Activated CD4-positive, alpha-beta T cell treated with anti-CD3 and anti-CD28 coated beads, Interleukin-2, amount 50 U/mL, for 24 hours (primary cell): ENCODE results near the gene OMD.
"Not testable (repeated sequence)": the region's sequence is repeated elsewhere in the genome, so short reads cannot be mapped to it uniquely, and the experiment has no call there.

Experiments used
- DNase-seq, 2 donors: peaks; one replicate each; pipeline ENCODE4 v3.0.0-alpha.2; 2020; ENCODE audit warnings: low read depth in 1 of 2, low spot score in 1 of 2

The OMD gene

GRCh38 chr9:92414566-92414965 is 9.7 kb downstream of the OMD start:
- DNase-seq = no peak

DNA sequence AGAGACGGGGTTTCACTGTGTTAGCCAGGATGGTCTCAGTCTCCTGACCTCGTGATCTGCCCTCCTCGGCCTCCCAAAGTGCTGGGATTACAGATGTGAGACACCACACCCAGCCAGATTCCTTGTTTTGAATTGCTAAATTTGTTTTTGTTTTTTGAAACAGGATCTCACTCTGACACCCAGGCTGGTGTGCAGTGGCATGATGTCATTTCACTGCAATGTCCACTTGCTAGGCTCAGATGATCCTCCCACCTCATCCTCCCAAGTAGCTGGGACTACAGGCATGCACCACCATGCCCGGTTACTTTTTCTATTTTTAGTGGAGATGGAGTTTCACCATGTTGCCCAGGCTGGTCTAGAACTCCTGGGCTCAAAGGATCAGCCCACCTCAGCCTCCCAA is 13.1 kb downstream of the OMD start:
- not testable (repeated sequence) for DNase-seq

DNA sequence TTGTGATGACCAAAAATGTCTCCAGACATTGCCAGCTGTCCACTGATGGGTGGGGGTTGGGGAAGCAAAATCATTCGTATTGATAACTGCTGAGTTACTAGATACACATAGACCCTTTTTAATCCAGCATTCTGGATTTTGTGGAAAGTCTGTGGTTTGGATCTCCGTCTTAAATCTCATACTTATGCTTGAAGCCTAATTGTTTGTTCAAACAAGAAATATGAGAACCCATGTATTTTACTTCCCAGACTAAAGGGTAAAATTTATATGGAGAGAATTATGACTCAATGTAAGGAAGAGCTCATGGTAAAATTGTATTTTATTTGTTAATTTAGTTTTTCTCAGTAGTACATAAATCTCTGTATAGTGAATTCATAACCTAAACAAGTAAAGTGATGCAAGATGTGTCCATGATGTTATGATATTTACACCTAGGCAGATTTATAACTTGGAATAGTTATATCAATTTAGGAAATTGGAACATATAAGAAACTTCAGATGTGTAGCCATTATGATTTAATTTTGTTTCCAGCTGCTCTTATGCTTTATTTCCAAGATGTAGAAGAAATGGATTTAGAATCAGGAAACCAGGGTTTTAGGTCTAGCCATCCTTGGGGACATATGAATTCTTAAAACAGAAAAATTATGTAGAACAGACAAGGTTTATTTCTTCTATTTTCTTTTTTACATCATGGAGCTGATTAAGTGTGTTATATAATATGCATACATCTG is 15.4 kb downstream of the OMD start:
- no peak for DNase-seq

GRCh38 chr9:92407818-92408217 is 16.5 kb downstream of the OMD start:
- no peak for DNase-seq

- DNase-seq = peak in 1 of 2 donors; percentile 7
Observed at GRCh38 chr9:92406477-92406876, 17.8 kb downstream of the OMD start.

DNA sequence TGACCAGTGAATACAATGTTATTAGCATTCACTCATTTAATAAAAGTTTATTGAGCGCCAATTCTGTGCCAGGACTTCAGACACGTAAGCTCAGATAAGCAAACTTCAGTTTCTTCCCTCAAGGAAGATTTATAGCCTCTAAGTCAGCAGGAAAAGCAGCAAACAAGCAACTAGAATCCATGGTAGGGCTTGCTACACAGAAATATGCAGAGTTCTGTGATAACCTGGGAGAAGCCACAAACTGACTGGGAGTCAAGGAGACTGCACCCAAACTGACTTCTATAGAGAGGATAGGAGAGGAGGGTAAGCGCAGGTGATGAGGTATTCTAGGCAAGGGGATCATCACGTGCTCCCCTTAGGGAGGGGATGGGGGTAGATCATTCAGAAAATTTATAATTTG is 18.5 kb downstream of the OMD start:
- no peak for DNase-seq

DNA sequence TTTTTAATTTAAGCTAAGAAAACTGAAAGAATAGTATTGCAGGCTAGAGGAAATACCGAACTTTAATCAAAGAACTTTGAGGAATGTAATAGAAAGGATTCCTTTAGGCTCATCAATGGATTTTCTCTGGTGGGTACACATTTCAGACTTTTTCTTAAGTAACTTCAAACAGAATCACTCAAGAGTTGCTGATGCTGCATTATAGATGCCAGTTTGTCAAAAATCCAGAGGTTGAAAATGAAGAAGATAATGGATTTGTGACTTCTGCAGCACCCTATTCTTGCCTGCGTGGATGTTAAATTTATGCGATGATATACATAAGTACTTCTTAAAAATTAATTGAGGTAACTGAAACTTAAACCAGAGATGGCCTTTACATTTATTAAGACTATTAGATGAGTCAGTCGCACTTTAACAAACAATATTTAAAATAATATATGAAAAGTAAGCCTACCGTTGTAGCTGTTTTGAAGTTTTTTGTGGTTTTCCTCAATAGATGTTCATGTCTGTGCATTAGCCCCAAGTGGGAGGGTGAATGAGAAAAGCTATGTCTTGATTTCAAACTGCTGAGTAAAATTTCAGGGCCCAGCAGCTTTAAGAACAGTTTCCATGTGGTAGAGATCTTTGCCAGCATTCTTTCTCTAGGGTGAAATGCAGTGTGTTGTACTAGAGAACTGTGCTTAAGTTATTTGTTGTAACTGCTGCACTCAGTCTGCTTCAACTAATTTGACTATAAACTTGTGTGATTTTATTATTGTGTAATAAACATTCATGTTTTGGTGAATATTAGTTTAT is 20.0 kb downstream of the OMD start, which contains the start of gene OGN:
Gene OGN, minus strand, starts transcription at position 537 of the 795 bp plus-strand sequence. CDS start 1,171 bp downstream, outside the sequence.
- DNase-seq = no peak

GRCh38 chr9:92402826-92403745 is 21.2 kb downstream of the OMD start:
- no peak for DNase-seq

- DNase-seq = no peak
Observed at GRCh38 chr9:92402360-92402759, 21.9 kb downstream of the OMD start.

GRCh38 chr9:92397853-92398252 is 26.4 kb downstream of the OMD start:
- no peak for DNase-seq

GRCh38 chr9:92395617-92396016 is 28.7 kb downstream of the OMD start:
- no peak for DNase-seq

DNA sequence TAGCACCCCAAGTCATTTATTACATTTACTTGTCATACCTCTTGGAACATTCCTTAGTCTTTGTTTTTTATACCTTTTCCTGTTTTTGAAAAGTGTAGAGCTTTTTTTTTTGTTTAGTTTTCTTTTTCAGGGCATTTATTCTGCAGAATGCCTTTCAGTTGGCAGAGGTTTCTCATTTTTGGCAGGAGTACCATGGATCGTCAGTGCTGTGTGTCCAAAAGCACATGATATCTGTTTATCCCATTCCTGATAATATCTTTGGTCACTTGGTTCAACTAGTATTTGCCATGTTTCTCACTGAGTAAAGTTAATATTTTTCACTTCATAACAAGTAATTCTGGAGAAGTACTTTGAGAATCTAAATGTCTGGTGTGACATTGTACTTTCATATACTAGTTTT is 30.6 kb downstream of the OMD start:
- DNase-seq = no peak

DNA sequence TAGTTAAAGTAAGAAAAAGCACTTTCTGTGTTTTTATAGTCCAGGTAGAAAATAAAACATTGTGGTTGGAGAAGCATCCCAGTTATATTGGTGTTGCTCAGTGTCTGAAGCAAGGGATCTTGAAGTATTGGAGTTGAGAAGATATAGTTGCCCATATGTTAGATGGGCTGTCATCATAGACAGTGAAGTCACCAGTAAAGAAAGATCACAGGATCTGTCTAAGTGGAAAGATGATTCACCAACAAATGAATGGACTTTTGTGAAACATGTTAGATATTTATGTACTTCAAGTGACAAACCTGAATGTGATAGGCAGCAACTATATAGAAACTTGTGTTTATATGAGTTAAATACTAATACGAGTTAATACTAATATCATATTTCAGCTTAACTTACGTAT is 31.6 kb downstream of the OMD start:
- no peak for DNase-seq

DNA sequence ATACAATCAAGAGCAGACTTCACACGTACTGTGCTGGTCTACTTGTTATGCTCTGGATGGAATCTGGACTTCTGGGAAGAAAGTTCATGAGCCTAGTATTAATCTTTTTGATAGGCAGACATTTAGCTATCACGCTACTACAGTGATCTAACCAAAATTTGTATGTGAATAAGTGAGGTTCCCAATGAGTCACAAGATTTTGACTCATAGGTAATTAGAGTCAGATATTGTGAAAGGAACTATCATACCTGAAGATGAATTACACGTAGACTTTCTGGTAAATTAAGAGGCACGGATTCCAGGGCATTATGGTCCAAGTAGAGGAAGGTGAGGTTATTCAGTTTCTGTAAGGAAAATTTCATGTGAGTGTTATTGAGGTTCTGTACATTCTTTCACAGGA is 38.3 kb downstream of the OMD start:
- DNase-seq = no peak

GRCh38 chr9:92385477-92385876 is 38.8 kb downstream of the OMD start:
- no peak for DNase-seq

GRCh38 chr9:92385001-92385400 is 39.3 kb downstream of the OMD start:
- DNase-seq = no peak

GRCh38 chr9:92384375-92384774 is 39.9 kb downstream of the OMD start:
- no peak for DNase-seq

- no peak for DNase-seq
Observed at GRCh38 chr9:92381775-92382174, 42.5 kb downstream of the OMD start.

DNA sequence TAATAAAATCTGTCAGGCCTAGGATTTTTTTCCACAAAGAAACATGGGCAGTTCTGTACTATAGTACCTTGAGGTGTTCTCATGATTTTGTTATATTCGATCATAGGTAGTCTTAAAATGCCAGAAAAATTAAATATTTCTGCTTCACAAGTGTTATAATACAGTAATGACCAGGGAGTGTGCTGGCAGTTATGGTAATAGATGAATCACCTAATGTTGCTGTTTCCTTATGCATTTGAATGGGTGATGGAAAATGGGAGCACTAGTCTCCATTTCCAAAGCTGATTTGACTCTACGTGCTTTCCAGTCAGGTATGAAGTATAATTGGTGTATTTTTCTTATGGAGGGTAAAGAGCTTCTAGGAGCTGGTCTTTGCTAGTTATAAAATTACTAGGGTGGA is 43.7 kb downstream of the OMD start:
- no peak for DNase-seq

- DNase-seq = no peak
Observed at GRCh38 chr9:92378865-92379560, 45.3 kb downstream of the OMD start.

DNA sequence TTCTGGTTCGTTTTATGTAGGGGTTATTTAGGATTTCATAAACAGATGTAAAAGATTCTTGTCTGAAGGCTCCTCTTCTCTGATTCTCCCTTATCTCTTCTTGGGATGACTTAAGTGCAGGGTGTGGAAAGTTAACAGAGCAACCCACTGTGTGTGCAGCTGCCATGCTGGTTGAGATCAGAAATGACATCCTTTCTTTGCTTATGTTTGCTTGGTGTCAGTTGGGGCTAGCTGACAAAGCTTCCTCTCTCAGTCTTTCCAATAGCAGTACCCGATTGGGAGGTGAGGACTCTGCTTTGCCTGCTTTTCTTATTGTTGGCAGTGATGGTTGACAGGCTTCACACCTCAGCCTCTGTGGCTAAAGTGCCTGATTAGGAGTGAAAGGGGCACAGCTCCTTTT is 46.4 kb downstream of the OMD start:
- DNase-seq = no peak
